Right lobe of liver (tissue), 6 donors: ENCODE results near the gene C12orf42. TPM values are rescaled to one million over a fixed set of nuclear protein-coding genes. Genes with fewer than 3 reads are reported as not detected.

ENCODE experiments used
- ATAC-seq, 4 donors: fragments of 200-7000 bp; cut with Tn5 transposase; one replicate each; pipeline ENCODE4 v1.9.1; 2020; ENCODE audit warnings: mild to moderate bottlenecking in 4 of 4, moderate library complexity in 4 of 4
- DNase-seq, 3 donors: peaks; one replicate each; pipeline ENCODE4 v3.0.0-alpha.2; 2020
- H3K27ac ChIP-seq, 3 donors: fragments of 200-600 bp; one replicate each; pipeline ENCODE4 v1.8.0; 2022
- H3K27me3 ChIP-seq, 2 donors: fragments of 200-600 bp; one replicate each; pipeline ENCODE4 v1.8.0; 2022
- H3K36me3 ChIP-seq, 4 donors: fragments of 200-600 bp; sonication (generic) in 1 of 4; one replicate each; pipeline versions ENCODE4 v1.5.1 to v1.8.0; 2017 to 2022; ENCODE audit warnings: control low read depth in 1 of 4
- H3K4me1 ChIP-seq, 4 donors: fragments of 200-600 bp; sonication (generic) in 1 of 4; one replicate each; pipeline versions ENCODE4 v1.5.1 to v1.8.0; 2017 to 2022; ENCODE audit warnings: control low read depth in 1 of 4
- H3K4me3 ChIP-seq, 3 donors: fragments of 200-600 bp; one replicate each; pipeline ENCODE4 v1.8.0; 2022
- H3K9me3 ChIP-seq, 4 donors: fragments of 200-600 bp; sonication (generic) in 1 of 4; one replicate each; pipeline versions ENCODE4 v1.5.1 to v1.8.0; 2017 to 2022; ENCODE audit warnings: control low read depth in 1 of 4
- CTCF ChIP-seq, 4 donors: fragments of 200-600 bp in 3 of 4; fragments of 450-650 bp in 1 of 4; IDR thresholded peaks; one replicate each; pipeline versions ENCODE4 v1.5.1 to v1.8.0; 2016 to 2022; ENCODE audit warnings: antibody characterized with exemption in 4 of 4, mild to moderate bottlenecking in 2 of 4
- POLR2A ChIP-seq: fragments of 450-650 bp; IDR thresholded peaks from one replicate; pipeline ENCODE4 v1.6.1; 2017; ENCODE audit warnings: antibody characterized with exemption, mild to moderate bottlenecking
- WGBS: methylation state at CpG from one replicate; pipeline ENCODE4 v1.1.6; 2018; ENCODE audit warnings: low coverage, low lambda C conversion rate; ENCODE audit not compliant: insufficient coverage; ENCODE audit errors: missing lambda C conversion rate; 5-methylcytosine and 5-hydroxymethylcytosine counted together
- intact Hi-C, 2 donors: fragments of 100-400 bp; cut with DNase I; formaldehyde crosslinking; loops; one replicate each; pipeline versions ENCODE4 v1.11.2 to v1.14.1; 2022
- total RNA-seq, 6 experiments: library from RNA; depleted of rRNA in 2 of 6; stranded (reverse); fragments of >200 nt in 2 of 6; fragmentation: NEBNext Ultra II Directional in 3 of 6; extraction: Animal tissue kit (Norgen Biotek cat#: 25700) in 3 of 6; gene quantifications; one replicate each; pipeline versions ENCODE4 v1.1.0 to v1.2.4, GENCODE V29; 2016 to 2023
- donor health status: DM: no; HTN: yes; CAD: no.
- donor health status: DM: no; HTN: no; CAD: no.
- donor health status: DM: no; HTN: no; CAD: no.
- donor health status: DM: no; HTN: yes; CAD: no.
- donor health status: DM: no; HTN: yes; CAD: no.

Gene C12orf42
- total RNA-seq, 6 experiments from 2014 or later: not detected

GRCh38 chr12:103391103-103391502, 104.7 kb downstream of the C12orf42 start:
- TF ChIP-seq POLR2A (no peak), CTCF (IDR thresholded peaks at IDR 0.05) (no peak)
- Histone ChIP-seq H3K4me1 (no peaks in the 10 kb centered on the region), H3K36me3 (no peaks in the 10 kb centered on the region), H3K27ac (no peak overlapping the region), H3K4me3 (no peak overlapping the region), H3K9me3 (no peaks in the 10 kb centered on the region), H3K27me3 (no peaks in the 10 kb centered on the region)
- intact Hi-C loops: no loop called here
- no peak for ATAC-seq
- WGBS: 75% methylated on average over 4 of the region's 4 CpGs
- no peak for DNase-seq

- DNase-seq (no peak), ATAC-seq (no peak)
- Histone ChIP-seq H3K27me3 (no peaks in the 10 kb centered on the region), H3K4me3 (no peak overlapping the region), H3K27ac (no peak overlapping the region), H3K9me3 (no peaks in the 10 kb centered on the region), H3K36me3 (no peaks in the 10 kb centered on the region), H3K4me1 (no peaks in the 10 kb centered on the region)
- 71% methylated on average over 7 of the region's 7 CpGs for WGBS
- TF ChIP-seq POLR2A: no peak
- TF ChIP-seq CTCF (IDR thresholded peaks at IDR 0.05): no peak
- intact Hi-C loops: no loop called here
Measured at GRCh38 chr12:103387385-103387784, 108.4 kb downstream of the C12orf42 start.

GRCh38 chr12:103386451-103386850, 109.3 kb downstream of the C12orf42 start:
- H3K27ac ChIP-seq: no peak overlapping the region
- DNase-seq: no peak
- 7% methylated on average over 1 of the region's 3 CpGs for WGBS
- TF ChIP-seq POLR2A (no peak), CTCF (IDR thresholded peaks at IDR 0.05) (no peak)
- H3K9me3 ChIP-seq: no peaks in the 10 kb centered on the region
- no peak for ATAC-seq
- H3K36me3 ChIP-seq: no peaks in the 10 kb centered on the region
- H3K27me3 ChIP-seq: no peaks in the 10 kb centered on the region
- no peak overlapping the region for H3K4me3 ChIP-seq
- intact Hi-C loops: no loop called here
- H3K4me1 ChIP-seq: no peaks in the 10 kb centered on the region

GRCh38 chr12:103382736-103383346, 112.9 kb downstream of the C12orf42 start:
- ATAC-seq: no peak
- intact Hi-C loops: no loop called here
- no peaks in the 10 kb centered on the region for H3K27me3 ChIP-seq
- no peaks in the 10 kb centered on the region for H3K9me3 ChIP-seq
- WGBS: 50% methylated on average over 1 of the region's 1 CpG
- DNase-seq: no peak
- TF ChIP-seq CTCF (IDR thresholded peaks at IDR 0.05) (no peak), POLR2A (no peak)
- H3K27ac ChIP-seq: no peak overlapping the region
- H3K4me3 ChIP-seq: no peak overlapping the region
- no peaks in the 10 kb centered on the region for H3K36me3 ChIP-seq
- no peaks in the 10 kb centered on the region for H3K4me1 ChIP-seq

- TF ChIP-seq CTCF (IDR thresholded peaks at IDR 0.05) (no peak), POLR2A (no peak)
- H3K36me3 ChIP-seq: no peaks in the 10 kb centered on the region
- H3K27me3 ChIP-seq: no peaks in the 10 kb centered on the region
- 64% methylated on average over 2 of the region's 2 CpGs for WGBS
- intact Hi-C loops: no loop called here
- H3K4me3 ChIP-seq: no peak overlapping the region
- ATAC-seq (no peak), DNase-seq (no peak)
- no peak overlapping the region for H3K27ac ChIP-seq
- H3K9me3 ChIP-seq: no peaks in the 10 kb centered on the region
- H3K4me1 ChIP-seq: no peaks in the 10 kb centered on the region
Measured at GRCh38 chr12:103382119-103382518, 113.6 kb downstream of the C12orf42 start.
